ENCODE results near the gene FLNC. TPM values are rescaled to one million over a fixed set of nuclear protein-coding genes. Genes with fewer than 3 reads are reported as not detected.
A peak's percentile ranks its signal among the peaks of the same experiment; 100 is the strongest.

Gene FLNC
- total RNA-seq, 2 experiments from 2014 or later: not detected

DNA sequence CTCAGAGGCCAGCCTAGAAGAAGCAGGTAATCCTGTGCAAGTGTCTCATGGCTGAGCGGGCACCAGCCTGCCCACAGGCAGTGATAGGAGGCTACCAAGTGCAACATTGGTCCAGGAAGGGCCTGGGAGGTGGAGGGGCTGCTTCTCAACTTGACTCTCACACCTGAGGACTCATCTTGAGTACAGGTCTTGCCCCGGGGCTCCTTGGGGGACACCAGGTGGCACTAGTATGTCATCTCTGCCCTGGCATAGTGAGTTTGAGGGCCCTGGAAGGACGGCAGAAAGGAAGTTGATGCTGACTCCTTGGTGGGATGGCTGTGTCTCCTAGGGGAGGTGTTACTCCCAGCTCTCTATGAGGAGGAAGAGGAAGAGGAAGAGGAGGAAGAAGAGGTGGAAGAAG is 36.2 kb upstream of the FLNC start:
- H3K36me3 Mint-ChIP-seq: no peaks in the 10 kb centered on the region
- no peak for ATAC-seq
- CTCF ChIA-PET: interaction anchor here (1.1 to 3.7 kb wide), 4 partner anchors 53 to 296 kb away, joined by 3 to 16 read pairs (median 4); no protein-coding TSS in a partner anchor
- H3K4me3 Mint-ChIP-seq: no peak overlapping the region
- no peaks in the 10 kb centered on the region for H3K9me3 Mint-ChIP-seq (ENCODE audit: low read depth)
- peak overlapping the region; percentile 16 for H3K27ac Mint-ChIP-seq
- H3K27me3 Mint-ChIP-seq: peaks cover 15% of the 10 kb centered on the region
- H3K4me1 Mint-ChIP-seq: peaks cover 7% of the 10 kb centered on the region
- peak; percentile 55 for DNase-seq

DNA sequence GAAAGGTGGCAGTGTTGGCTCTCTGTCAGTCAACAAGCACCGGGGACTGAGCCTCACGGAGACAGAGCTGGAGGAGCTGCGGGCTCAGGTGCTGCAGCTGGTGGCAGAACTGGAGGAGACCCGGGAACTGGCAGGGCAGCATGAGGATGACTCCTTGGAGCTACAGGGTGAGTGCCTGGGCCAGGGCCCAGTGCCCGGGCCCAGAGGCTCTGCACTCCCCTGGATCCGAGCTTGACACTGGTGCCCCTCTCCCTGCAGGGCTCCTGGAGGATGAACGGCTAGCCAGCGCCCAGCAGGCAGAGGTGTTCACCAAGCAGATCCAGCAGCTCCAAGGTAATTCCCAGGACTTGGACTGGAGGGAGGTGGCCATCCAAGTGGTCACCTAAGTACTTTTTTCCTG is 35.8 kb upstream of the FLNC start:
- Mint-ChIP-seq H3K27me3 (peaks cover 10% of the 10 kb centered on the region), H3K27ac (no peak overlapping the region), H3K36me3 (no peaks in the 10 kb centered on the region), H3K9me3 (ENCODE audit: low read depth) (no peaks in the 10 kb centered on the region), H3K4me3 (no peak overlapping the region), H3K4me1 (peaks cover 7% of the 10 kb centered on the region)
- CTCF ChIA-PET: interaction anchor here (1.1 to 3.7 kb wide), 5 partner anchors 53 to 297 kb away, joined by 3 to 16 read pairs (median 4); no protein-coding TSS in a partner anchor
- no peak for DNase-seq
- ATAC-seq: no peak

DNA sequence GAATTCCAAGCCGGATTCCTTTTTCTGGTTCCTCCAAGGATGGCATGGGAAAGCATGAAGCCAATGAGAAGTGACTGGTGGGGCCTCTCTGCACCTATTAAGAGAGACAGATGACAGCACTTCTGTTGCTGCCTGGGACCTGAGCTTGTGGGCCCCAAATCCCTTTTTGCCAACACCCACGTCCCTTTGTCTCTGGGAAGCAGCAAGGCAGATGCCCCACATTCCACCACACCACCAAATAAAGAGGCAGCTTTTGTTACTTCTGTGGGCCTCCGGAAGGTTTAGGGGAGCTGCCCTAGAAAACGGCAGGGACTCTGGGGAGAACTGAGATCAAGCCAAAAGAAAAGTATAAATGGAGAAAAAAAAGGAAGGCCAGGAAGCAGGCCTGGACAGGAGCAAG is 35.1 kb upstream of the FLNC start:
- Mint-ChIP-seq H3K4me1 (peaks cover 7% of the 10 kb centered on the region), H3K27ac (no peak overlapping the region), H3K27me3 (peaks cover 4% of the 10 kb centered on the region), H3K9me3 (ENCODE audit: low read depth) (no peaks in the 10 kb centered on the region), H3K4me3 (no peak overlapping the region), H3K36me3 (no peaks in the 10 kb centered on the region)
- DNase-seq (no peak), ATAC-seq (no peak)
- CTCF ChIA-PET: interaction anchor here (1.1 to 3.7 kb wide), 4 partner anchors 86 to 296 kb away, joined by 3 to 16 read pairs (median 4); no protein-coding TSS in a partner anchor

DNA sequence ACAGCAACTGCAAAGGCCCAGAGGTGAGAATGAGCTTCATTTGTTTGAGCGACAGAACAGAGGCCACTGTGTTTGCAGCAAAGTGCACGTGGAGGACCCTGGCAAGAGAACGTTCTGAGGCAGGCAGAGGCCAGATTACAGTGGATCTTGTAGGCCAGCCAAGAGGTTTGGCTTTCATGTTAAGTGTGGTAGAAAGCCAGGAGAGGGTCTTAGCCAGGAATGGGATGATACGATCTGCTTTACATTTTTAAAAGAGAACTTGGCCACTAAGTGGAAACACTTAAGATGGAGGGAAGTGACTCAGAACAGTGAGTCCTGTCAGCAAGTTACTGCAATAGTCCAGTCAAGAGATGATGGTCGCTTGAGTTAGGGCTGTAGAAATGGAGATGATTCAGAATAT is 33.9 kb upstream of the FLNC start:
- Mint-ChIP-seq H3K9me3 (ENCODE audit: low read depth) (no peaks in the 10 kb centered on the region), H3K36me3 (no peaks in the 10 kb centered on the region), H3K27me3 (no peaks in the 10 kb centered on the region), H3K4me3 (no peak overlapping the region), H3K27ac (no peak overlapping the region), H3K4me1 (peaks cover 3% of the 10 kb centered on the region)
- ATAC-seq (no peak), DNase-seq (no peak)
- CTCF ChIA-PET: interaction anchor here (3.7 kb wide), 1 partner anchor 87 kb away, joined by 16 read pairs; no protein-coding TSS in a partner anchor

DNA sequence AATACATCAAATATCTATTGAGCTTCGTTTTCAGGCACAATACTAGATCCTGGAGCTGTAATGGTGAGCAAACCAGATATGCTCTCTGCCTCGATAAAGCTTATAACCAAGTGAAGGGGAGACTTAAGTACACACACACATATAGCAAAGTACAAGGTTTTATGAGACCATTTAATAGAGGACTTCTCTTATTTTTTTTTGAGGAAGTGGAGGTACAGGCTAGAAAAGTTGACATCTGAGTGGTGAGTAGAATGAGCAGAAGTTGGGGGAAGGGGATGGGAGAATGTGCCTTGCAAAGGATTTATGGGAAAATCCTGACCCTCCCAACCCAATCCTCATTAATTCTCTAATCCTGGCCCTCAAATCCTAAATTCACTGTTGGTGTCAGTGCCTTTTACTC is 30.8 kb upstream of the FLNC start:
- DNase-seq: no peak
- no peak overlapping the region for H3K27ac Mint-ChIP-seq
- H3K27me3 Mint-ChIP-seq: no peaks in the 10 kb centered on the region
- CTCF ChIA-PET: no interaction called here
- no peaks in the 10 kb centered on the region for H3K36me3 Mint-ChIP-seq
- H3K4me1 Mint-ChIP-seq: no peaks in the 10 kb centered on the region
- no peak for ATAC-seq
- no peaks in the 10 kb centered on the region for H3K9me3 Mint-ChIP-seq (ENCODE audit: low read depth)
- no peak overlapping the region for H3K4me3 Mint-ChIP-seq

DNA sequence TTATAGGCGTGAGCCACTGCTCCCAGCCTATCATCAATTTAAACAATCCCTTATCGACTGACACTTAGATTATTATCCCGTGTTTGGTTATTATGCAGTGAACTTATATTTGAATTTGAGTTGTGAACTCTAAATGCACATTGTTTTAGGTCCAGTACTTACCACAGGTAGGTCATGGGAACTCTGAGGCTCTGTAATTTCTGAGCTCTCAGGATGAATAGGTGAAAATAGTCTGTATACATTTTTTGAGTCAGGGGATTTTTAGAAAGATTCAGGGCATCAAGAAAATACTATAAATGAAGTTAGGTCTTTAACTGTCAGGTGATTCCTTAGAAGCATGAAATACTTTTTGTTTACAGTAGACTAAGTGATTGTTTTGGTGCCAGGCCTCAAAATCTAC is 29.6 kb upstream of the FLNC start:
- ATAC-seq: no peak

DNA sequence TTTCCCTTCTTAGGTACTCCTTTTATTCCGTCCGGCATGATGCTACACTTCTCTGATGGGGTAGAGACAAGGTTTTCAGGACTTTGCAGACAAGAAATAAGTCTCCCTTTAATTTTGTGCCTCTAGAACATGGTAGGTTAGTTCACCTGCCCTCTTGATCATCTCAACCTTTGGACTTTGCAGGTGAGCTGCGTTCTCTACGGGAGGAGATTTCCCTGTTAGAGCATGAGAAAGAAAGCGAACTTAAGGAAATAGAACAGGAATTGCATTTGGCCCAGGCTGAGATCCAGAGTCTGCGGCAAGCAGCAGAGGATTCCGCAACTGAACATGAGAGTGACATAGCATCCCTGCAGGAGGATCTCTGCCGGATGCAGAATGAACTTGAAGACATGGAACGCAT is 29.2 kb upstream of the FLNC start:
- Mint-ChIP-seq H3K4me1 (no peaks in the 10 kb centered on the region), H3K4me3 (no peak overlapping the region), H3K27ac (no peak overlapping the region), H3K9me3 (ENCODE audit: low read depth) (no peaks in the 10 kb centered on the region), H3K36me3 (no peaks in the 10 kb centered on the region), H3K27me3 (no peaks in the 10 kb centered on the region)
- CTCF ChIA-PET: no interaction called here
- DNase-seq (no peak), ATAC-seq (no peak)

More for the DNA sequence above, 29.6 kb upstream of the FLNC start:
- H3K4me1 Mint-ChIP-seq: no peaks in the 10 kb centered on the region
- H3K36me3 Mint-ChIP-seq: no peaks in the 10 kb centered on the region
- CTCF ChIA-PET: no interaction called here
- no peak for DNase-seq
- no peak overlapping the region for H3K4me3 Mint-ChIP-seq
- H3K27ac Mint-ChIP-seq: no peak overlapping the region
- H3K9me3 Mint-ChIP-seq (ENCODE audit: low read depth): no peaks in the 10 kb centered on the region
- H3K27me3 Mint-ChIP-seq: no peaks in the 10 kb centered on the region

DNA sequence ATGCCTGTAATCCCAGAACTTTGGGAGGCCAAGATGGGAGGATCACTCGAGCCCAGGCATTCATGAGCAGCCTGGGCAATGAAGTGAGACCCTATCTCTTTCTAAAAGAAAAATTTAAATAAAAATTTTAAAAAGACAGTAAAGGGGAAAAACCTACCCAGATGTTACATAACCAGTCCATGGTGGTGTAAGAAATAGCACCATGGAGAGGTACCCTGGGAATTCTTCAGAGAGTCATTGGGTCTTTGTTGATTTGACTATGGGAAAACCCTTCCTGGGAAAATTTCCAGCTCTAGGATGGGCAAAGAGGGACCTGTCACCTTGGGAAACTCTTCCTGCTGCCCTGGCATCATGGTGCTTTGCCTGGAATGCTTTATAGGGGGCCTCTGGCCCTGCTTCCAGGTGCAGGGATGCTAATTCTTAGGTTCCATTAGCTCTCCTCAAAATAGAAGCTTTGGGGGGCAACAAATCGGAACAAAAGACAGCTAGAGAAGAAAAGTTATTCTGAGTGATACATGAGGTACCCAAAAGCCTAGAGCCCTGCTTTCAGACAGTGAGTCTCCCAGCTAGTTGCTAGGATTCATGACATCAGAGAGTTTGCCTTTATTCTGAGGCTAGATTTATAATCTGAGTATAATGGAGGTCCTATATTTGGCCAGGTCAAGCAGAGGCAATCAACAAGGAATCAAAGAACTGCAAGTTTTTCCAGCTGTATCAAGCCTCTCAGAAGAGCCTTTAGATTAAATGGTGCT is 28.4 kb upstream of the FLNC start:
- H3K4me3 Mint-ChIP-seq: no peak overlapping the region
- no peak overlapping the region for H3K27ac Mint-ChIP-seq
- H3K9me3 Mint-ChIP-seq (ENCODE audit: low read depth): no peaks in the 10 kb centered on the region
- no peaks in the 10 kb centered on the region for H3K4me1 Mint-ChIP-seq
- CTCF ChIA-PET: no interaction called here
- no peak for ATAC-seq
- no peaks in the 10 kb centered on the region for H3K36me3 Mint-ChIP-seq
- H3K27me3 Mint-ChIP-seq: no peaks in the 10 kb centered on the region
- DNase-seq: no peak

DNA sequence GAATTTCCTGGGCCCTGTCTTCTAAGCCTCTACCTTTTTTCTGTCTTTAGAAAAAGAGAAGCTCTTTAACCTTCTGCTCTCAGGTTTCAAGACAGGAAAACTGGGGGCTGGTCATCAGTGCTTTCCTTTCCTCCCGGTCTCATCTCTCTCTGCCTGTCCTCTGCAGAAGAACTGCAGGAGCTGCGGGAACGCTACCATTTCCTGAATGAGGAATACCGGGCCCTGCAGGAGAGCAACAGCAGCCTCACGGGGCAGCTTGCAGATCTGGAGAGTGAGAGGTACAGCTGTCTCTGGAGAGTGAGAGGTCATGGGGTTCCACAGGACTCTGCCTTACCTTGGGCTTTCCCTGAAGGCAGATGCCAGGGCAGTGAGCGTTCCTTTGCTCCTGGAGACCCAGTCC is 25.7 kb upstream of the FLNC start:
- Mint-ChIP-seq H3K27ac (no peak overlapping the region), H3K36me3 (no peaks in the 10 kb centered on the region), H3K27me3 (no peaks in the 10 kb centered on the region), H3K9me3 (ENCODE audit: low read depth) (no peaks in the 10 kb centered on the region), H3K4me1 (no peaks in the 10 kb centered on the region), H3K4me3 (no peak overlapping the region)
- CTCF ChIA-PET: no interaction called here
- DNase-seq (no peak), ATAC-seq (no peak)

DNA sequence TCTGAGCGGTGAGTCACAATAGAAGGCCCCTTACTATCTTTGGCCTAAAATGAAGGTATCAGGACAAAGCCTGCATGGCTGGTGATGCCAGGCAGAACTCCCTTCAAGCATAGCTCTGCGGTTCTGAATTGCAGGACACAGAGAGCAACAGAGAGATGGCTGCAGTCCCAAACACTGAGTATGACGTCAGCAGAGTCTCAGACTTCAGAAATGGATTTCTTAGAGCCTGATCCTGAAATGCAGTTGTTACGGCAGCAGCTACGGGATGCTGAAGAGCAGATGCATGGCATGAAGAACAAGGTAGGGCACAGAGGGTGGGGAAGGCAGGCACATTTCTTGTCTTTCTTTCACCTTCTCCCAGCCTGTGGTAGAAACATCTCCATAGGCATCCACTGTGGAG is 25.0 kb upstream of the FLNC start:
- ATAC-seq (no peak), DNase-seq (no peak)
- no peak overlapping the region for H3K4me3 Mint-ChIP-seq
- CTCF ChIA-PET: no interaction called here
- no peak overlapping the region for H3K27ac Mint-ChIP-seq
- H3K4me1 Mint-ChIP-seq: no peaks in the 10 kb centered on the region
- H3K9me3 Mint-ChIP-seq (ENCODE audit: low read depth): no peaks in the 10 kb centered on the region
- no peaks in the 10 kb centered on the region for H3K36me3 Mint-ChIP-seq
- no peaks in the 10 kb centered on the region for H3K27me3 Mint-ChIP-seq

DNA sequence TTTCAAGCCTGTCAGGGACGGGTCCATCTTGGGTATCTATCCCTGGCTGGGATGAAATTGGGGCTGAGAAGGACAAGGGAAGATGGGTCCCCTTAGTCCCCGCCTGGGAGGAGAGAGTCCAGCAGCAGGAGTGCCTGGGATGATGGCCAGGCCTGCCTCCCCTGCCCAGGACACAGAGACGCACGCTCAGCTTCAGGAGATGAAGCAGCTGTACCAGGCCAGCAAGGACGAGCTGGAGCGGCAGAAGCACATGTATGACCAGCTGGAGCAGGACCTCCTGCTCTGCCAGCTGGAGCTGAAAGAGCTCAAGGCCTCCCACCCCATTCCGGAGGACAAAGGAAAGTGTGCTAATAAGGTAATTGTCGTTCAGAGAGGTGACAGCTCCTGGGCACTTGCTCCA is 23.0 kb upstream of the FLNC start:
- H3K4me3 Mint-ChIP-seq: no peak overlapping the region
- no peaks in the 10 kb centered on the region for H3K27me3 Mint-ChIP-seq
- H3K4me1 Mint-ChIP-seq: no peaks in the 10 kb centered on the region
- ATAC-seq: no peak
- H3K27ac Mint-ChIP-seq: no peak overlapping the region
- no peak for DNase-seq
- H3K36me3 Mint-ChIP-seq: no peaks in the 10 kb centered on the region
- CTCF ChIA-PET: interaction anchor here (0.6 kb wide), 1 partner anchor 1150 kb away, joined by 3 read pairs; no protein-coding TSS in a partner anchor
- no peaks in the 10 kb centered on the region for H3K9me3 Mint-ChIP-seq (ENCODE audit: low read depth)

DNA sequence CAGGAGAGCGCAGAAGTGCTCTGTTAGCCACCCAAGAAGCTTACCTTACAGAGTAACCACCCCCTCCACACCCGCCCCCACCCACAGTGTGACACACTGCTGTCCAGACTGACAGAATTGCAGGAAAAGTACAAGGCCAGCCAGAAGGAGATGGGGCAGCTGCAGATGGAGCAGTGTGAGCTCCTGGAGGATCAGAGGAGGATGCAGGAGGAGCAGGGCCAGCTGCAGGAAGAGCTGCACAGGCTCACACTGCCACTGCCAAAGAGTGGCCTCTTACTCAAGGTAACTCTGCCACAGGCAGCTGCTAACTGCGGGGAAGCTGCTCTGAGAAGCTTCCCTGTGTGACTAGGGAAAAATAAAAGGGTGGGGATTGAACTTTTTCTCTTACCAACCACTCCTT is 20.8 kb upstream of the FLNC start:
- Mint-ChIP-seq H3K36me3 (no peaks in the 10 kb centered on the region), H3K9me3 (ENCODE audit: low read depth) (no peaks in the 10 kb centered on the region), H3K4me3 (no peak overlapping the region), H3K27me3 (no peaks in the 10 kb centered on the region), H3K27ac (no peak overlapping the region), H3K4me1 (no peaks in the 10 kb centered on the region)
- CTCF ChIA-PET: no interaction called here
- ATAC-seq (no peak), DNase-seq (no peak)

DNA sequence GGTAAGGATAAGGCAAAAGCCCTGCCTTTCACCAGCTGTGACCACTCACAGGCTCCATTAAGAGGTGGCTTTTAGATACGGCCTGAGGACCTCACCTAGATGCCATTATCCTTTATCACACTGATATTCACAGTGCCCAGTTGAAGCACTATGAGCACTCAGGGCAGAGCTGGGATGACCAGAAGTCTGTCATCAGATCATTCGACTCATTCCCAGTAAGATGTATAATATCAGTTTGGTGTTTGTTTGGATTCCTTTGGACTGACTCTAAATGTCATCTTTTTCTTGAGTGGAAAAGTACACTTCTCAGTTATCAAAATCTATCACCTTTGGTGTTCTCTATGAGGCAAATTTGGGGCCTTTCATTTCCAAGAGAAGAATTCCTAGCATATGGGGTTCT is 19.7 kb upstream of the FLNC start:
- DNase-seq: no peak
- Mint-ChIP-seq H3K36me3 (no peaks in the 10 kb centered on the region), H3K27me3 (no peaks in the 10 kb centered on the region), H3K9me3 (ENCODE audit: low read depth) (no peaks in the 10 kb centered on the region), H3K4me3 (no peak overlapping the region), H3K4me1 (no peaks in the 10 kb centered on the region), H3K27ac (no peak overlapping the region)
- CTCF ChIA-PET: no interaction called here
- no peak for ATAC-seq

DNA sequence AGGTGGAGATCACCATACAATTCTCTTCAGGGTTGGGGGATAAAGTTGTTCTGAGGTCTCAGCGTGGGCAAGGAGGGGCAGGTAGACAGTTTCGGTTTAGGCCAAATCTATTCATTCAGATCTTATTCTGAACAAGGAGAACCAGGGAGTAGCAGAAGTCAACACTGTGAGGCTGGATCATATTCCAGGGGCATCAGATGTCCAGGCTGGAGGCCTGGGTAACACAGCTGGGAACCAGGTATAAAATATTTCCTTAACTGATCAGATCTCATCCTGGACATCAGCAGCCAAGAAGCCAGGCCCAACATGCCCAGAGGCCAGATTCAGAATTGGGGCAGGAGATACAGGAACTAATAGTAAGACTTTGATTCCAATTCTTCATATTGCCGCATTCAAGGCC is 19.2 kb upstream of the FLNC start:
- CTCF ChIA-PET: no interaction called here
- H3K4me3 Mint-ChIP-seq: no peak overlapping the region
- no peak overlapping the region for H3K27ac Mint-ChIP-seq

More for the DNA sequence above, 19.2 kb upstream of the FLNC start:
- H3K4me1 Mint-ChIP-seq: no peaks in the 10 kb centered on the region
- ATAC-seq: no peak
- H3K36me3 Mint-ChIP-seq: no peaks in the 10 kb centered on the region
- H3K9me3 Mint-ChIP-seq (ENCODE audit: low read depth): no peaks in the 10 kb centered on the region
- DNase-seq: no peak
- H3K27me3 Mint-ChIP-seq: no peaks in the 10 kb centered on the region

Measured in activated CD8-positive, alpha-beta memory T cell treated with anti-CD3 and anti-CD28 coated beads, Interleukin-2, amount 10 ng/mL, durations not matched to agents 7 days and 5 days (primary cell).